Retinal pigment epithelial cell (primary cell): ENCODE results near the gene NETO2.
"Not testable (repeated sequence)": the region's sequence is repeated elsewhere in the genome, so short reads cannot be mapped to it uniquely, and the experiment has no call there.

Experiments
- DNase-seq: peaks from one replicate; pipeline ENCODE4 v3.0.0-alpha.2; 2010; ENCODE audit warnings: low read depth
- H3K4me3 ChIP-seq: 2 replicates; pipeline ENCODE4 v1.5.1; 2011; ENCODE audit warnings: mild to moderate bottlenecking, low read length, control low read depth, moderate library complexity
- CTCF ChIP-seq: conservative IDR thresholded peaks from 2 replicates; pipeline ENCODE4 v1.5.1; 2011; ENCODE audit warnings: low read depth, low read length, control low read depth, inconsistent platforms

Gene NETO2

GRCh38 chr16:47143677-47144558 is at the start of gene NETO2:
Gene NETO2, minus strand, starts transcription at chr16:47143945. Its CDS starts 333 bp downstream, at chr16:47143612.
- TF ChIP-seq CTCF, result peak; percentile 70
- no peak for DNase-seq
- H3K4me3 ChIP-seq, result peak within 1 kb of the TSS; percentile 76

- DNase-seq, result no peak
- no peak overlapping the region for H3K4me3 ChIP-seq
- no peak for TF ChIP-seq CTCF
These were observed 38.6 kb upstream of the NETO2 start for GRCh38 chr16:47182318-47182717.

- DNase-seq, H3K4me3 ChIP-seq: not testable (repeated sequence)
These were observed 37.3 kb upstream of the NETO2 start for GRCh38 chr16:47181066-47181465.

GRCh38 chr16:47180073-47180472 is 36.3 kb upstream of the NETO2 start:
- no peak for TF ChIP-seq CTCF
- DNase-seq, result no peak
- H3K4me3 ChIP-seq, result no peak overlapping the region

- TF ChIP-seq CTCF, result no peak
- no peak for DNase-seq
- H3K4me3 ChIP-seq, result no peak overlapping the region
These were observed 31.4 kb upstream of the NETO2 start for GRCh38 chr16:47175152-47175551.

- DNase-seq, result no peak
- no peak for TF ChIP-seq CTCF
- H3K4me3 ChIP-seq, result no peak overlapping the region
These were observed 19.1 kb upstream of the NETO2 start for GRCh38 chr16:47162670-47163420.

- DNase-seq, result no peak
- no peak overlapping the region for H3K4me3 ChIP-seq
- no peak for TF ChIP-seq CTCF
These were observed 17.7 kb upstream of the NETO2 start for GRCh38 chr16:47161464-47161863.
